HG03060 (cell line): Measurements from ENCODE around the gene NKX3-2.

Experiments
- ATAC-seq: cut with Tn5 transposase; IDR thresholded peaks from one replicate; pipeline ENCODE4 v1.9.1; 2021; ENCODE audit warnings: low read depth, moderate number of reproducible peaks; ENCODE audit not compliant: unreplicated experiment

The NKX3-2 gene

DNA sequence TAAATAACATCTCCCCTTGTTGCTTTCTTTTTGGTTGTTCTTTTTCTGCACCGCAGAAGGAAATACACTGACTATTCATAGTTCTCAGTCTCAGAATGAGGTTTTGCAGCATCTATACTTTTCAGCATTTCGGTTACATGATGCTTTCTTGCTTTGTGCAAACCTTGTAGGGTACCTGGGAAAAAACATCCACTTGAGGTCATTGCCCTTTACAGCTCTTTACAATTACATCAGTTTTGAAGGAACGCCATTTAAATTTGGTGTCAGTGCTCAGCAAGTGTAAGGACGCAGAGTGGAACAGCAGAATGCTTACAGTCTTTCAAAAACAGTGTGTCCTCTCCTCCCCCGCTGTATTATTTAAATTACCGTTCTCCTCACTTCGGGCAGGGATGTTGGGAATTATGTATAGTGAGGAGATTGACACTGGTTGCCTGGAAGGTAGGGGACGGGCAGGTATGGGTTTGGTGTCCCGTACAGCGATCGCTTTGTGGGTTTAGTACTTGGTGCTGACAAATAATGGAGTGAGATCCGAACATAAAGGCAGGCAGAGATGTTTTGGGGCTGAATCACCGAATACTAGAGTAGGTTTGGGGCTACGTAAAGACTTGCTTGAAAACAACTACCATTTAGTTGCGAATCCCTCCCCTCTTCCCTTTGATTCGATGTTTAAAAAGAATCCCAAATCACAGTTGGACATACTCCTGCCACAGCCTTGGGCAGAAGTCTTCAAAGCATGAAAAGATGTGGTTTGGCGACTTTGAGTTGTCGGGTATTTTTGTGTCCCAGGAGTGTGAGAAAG, 2.0 kb upstream of the NKX3-2 start:
- ATAC-seq = no peak

DNA sequence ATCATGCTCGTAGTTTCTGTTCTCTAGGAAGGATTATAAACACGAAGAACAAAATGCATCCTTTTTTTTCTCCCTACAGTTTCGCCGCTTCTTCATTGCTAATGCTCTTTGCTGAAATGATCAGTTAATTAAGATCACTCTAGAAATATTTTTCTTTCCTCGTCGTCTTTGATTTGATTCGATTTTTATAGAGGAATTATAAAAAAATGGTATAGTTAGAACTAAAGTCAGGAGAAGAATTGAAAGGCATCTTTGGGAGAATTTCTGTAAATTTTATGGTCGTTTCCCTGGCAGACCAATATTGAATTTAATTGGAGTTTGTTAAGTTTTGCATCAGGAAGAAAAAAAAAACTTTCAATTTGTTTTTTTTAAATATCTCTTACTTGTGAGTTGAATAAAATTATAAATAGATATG, 1.1 kb upstream of the NKX3-2 start:
- ATAC-seq = no peak

DNA sequence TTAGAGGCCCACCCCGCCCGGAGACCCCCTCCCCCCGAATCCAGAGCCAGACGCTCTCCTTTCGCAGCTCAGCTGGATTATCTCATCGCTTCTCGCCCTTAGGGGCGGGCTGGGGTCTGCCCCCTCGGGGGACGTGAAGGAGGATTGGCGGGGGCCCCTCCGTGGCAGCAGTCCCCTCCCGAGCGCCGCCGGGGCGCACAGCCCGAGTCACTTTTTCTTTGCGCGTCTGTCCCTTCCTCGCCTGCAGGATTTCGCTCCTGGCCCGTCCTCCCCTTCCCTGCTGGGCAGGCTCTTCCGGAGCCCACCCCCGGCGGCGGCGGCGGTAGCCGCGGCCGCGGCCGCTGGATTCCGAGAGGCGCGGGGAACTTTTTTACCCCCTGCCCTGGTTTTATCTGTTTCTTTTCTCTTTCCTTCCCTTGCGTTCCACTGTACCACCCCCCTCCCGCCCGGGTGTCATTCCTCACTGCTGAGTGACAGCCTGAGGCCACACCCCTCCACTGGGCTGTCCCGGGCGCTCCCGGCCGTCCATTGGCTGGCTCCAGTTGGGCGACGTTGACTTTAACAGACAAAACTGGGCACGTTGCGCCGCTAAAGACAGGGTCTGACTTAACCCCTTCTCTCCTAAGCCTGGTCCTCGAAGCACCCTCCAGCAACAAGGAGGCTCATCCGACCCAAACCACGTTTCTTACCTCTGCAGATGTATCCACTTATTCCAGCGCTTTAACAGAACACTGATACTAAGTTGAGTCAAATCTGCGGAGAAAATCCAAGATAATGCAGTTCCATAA, 492 bp upstream of the NKX3-2 start:
- ATAC-seq = no peak

GRCh38 chr4:13543032-13543838, 1.1 kb downstream of the NKX3-2 start:
- ATAC-seq = no peak

DNA sequence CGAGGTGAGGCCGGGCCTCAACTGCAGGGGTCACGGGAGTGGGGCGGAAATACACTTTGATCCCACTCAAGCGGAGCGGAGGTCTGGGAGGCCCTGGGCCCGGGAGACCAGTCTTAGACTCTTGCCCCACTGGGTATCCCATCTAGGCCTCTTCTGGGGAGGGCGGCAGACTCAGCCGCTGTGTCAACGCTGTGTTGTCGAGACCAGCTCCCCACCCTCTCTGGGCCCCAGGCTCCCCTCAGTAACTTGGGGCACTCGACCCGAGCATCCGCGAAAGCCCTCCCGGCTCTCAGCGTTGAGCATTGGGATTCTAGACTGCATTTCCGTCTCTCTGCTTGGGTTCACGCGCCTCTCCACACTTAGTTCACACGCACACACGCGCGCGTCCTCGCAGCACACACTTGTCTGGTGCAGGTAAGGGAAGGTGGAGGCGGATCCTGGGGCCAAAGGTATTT, 1.7 kb downstream of the NKX3-2 start:
- ATAC-seq = no peak

DNA sequence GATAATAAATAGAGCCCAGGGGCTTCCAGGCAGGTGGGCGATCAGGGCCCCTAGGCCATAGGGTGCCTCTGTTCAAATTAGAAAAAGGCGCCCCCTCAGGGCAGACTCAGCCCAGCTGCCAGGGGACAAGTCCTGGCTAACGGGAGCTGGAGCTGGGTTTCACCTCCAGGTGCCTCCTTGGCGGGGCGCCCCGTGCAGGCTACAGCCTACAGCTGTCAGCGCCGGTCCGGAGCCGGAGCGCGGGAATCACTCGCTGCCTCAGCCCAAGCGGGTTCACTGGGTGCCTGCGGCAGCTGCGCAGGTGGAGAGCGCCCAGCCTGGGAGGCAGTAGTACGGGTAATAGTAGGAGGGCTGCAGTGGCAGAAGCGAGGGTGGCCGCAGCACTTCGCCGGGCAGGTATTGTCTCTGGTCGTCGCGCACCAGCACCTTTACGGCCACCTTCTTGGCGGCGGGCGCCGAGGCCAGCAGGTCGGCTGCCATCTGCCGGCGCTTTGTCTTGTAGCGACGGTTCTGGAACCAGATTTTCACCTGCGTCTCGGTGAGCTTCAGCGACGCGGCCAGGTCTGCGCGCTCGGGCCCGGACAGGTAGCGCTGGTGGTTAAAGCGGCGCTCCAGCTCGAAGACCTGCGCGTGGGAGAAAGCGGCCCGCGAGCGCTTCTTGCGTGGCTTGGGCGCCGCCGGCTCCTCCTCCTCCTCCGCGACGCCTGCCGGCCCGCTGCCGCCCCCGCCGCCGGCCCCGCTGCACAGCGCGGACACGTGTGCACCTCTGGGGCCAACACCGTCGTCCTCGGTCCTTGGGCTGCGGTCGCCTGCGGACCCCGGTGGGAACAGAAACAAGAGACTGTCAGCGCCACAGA, 2.4 kb downstream of the NKX3-2 start:
- ATAC-seq = no peak

GRCh38 chr4:13541176-13541604, 3.1 kb downstream of the NKX3-2 start:
- ATAC-seq = no peak

GRCh38 chr4:13540446-13541175, 3.7 kb downstream of the NKX3-2 start:
- ATAC-seq = no peak

GRCh38 chr4:13539619-13540445, 4.5 kb downstream of the NKX3-2 start:
- no peak for ATAC-seq

DNA sequence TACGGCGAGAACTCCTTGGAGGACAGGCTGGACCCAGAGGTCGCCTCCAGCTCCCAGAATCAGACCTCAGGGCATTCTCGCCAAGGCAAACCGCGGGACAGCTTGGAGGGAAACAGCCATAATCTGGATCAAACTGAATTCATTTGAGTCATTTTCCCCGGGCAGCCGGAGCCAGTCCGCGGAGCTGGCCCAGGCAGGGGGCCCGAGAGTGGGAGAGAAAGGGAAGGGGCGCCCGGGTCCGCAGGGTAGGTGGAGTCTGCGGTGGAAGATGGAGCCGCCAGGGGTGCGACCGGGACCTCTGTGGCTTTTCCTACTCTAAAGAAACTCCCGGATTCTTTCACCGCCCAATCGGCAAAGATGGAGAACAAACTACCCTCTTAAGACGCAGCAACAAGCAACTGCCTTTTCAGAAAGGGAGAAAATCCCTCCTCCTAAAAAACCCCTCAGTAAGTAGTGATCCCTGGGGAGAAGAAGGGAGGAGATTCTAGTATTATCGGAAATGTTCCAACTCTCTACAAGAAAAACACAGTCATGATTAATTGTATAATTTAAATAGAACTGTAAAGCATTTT, 5.2 kb downstream of the NKX3-2 start:
- no peak for ATAC-seq

DNA sequence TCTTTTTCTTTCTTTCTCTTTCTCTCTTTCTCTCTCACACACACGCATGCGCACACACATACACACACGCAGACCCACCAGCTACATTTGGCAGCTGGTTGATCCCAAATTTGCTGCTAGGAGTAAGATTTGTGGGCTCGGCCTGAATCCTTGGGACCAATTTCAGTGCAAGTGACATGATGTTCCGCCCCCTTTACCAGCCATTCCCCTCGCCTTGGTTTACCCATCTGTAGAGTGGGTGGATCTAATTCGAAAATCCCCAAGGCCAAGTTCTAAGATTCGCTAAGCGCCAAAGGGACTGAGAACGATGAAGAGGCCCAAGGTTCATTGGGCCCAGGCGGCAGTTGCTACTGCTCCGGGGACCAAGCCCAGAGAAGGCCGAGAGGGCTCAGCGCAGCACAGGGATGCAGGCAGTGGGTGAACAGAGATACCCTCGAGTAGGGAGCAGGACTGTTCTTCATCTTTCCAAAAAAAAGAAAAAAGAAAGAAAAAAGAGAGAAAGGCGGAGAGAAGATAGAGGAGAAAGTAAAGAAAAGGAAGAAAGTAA, 5.8 kb downstream of the NKX3-2 start:
- no peak for ATAC-seq

DNA sequence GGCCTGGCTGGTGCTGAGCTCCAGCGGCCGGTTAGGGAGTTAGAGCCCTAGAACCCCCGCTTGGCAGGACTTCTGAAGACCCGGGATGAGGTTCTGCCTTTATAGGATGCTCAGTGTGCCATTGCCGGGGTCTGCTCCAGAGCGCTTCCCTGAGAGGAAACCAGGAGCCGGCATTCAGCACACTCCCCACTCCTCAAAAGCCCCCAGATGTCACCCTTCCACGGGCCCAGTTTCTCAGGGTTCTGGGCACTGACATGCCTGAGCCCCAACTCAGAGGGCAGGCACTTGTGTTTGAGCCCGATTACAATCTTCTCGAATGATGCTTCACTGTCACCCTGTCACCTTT, 6.5 kb downstream of the NKX3-2 start:
- no peak for ATAC-seq

DNA sequence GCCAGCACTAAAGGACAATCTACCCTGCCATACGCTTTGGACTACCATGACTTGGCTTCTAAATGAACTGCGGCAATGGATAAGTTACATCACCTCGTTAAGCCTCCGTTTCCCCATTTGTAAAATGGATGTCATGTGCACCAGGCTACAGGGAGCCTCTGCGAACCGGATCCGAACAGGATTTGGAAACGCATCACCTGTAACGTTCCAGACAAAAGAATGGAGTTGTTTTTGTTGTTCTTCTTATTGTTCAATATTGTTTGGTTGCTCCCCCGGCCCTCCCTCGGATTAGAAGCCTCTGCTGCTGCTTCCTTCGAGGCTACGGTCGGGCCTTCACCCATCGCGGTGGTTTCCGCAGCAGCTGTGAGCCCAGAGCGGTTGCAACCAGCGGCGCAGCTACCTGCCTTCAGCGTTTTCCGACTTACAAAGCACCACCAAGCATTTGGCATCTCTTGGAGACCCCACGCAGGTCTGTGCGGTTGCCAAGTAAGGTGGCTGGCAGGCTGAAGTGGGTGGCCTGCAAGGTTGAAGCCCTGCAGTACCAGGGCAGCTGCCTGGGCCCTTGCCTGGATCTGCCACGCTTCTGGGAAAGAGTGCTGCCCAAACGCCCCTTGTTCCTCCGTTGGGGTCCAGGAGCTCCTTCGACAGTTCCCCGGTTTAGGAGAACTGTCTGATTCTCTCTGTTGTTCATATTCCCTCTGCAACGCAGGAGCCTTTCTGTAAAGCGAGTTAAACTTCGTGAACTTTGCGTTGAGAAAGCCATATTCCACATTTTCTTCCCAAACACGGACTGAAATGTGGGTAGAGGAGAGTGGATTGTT, 7.1 kb downstream of the NKX3-2 start:
- ATAC-seq = no peak

DNA sequence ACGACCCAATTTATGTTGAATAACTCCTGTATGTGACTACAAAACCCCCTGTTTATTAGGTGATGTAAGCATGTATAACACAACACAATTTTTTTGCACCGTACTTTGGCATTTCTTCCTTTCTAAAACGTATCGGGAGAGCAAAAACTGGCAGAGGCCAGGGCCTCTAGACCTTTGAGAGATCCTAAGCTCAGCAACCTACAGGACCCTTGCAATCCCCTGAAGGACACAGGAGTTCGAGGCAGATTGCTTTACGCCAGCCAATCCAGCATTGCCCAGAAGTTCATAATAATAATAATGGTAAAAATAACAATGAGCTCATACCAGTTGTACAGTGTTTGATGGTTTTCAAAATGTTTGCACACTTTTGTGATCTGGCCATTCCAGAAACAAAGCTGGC, 7.7 kb downstream of the NKX3-2 start:
- ATAC-seq = no peak

- ATAC-seq = no peak
These were observed 8.5 kb downstream of the NKX3-2 start for GRCh38 chr4:13535708-13536361.

DNA sequence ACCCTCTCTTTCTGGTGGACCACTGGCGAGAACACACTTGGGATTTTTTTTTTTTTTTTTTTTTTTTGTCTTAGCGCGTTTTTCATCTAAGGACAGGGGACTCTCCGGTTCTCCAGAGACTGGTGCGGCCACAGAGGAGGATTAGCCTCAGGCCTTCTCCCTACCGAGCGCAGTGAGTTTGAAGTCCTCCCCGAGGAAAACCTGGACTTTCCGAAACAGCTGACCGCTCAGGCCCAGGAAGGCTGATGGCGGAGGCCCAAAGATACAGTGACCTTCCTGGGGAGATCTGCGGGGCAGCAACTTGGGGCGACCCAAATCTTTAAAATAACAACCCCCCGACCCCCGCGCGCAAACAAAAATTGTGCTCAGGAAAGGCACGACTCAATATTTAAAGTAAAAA, 9.2 kb downstream of the NKX3-2 start:
- no peak for ATAC-seq
